GM13977 (cell line): ENCODE measurements around the gene HECA.

ENCODE experiments used
- DNase-seq: peaks from one replicate; pipeline ENCODE4 v3.0.0; 2012; ENCODE audit warnings: low spot score
- in situ Hi-C: fragments of 300-500 bp; cut with MboI; formaldehyde crosslinking; loops from one replicate; pipeline ENCODE4 v1.12.0; 2022; ENCODE audit warnings: low sequenced_read_pairs, low pct_unique_long_range_greater_than_20kb, mixed read lengths, inconsistent platforms; ENCODE audit not compliant: unreplicated experiment
- TF ChIP-seq, protein P1 (sequence below): IDR thresholded peaks from 2 replicates; pipeline ENCODE4 v1.5.1; 2012; ENCODE audit warnings: mild to moderate bottlenecking, control low read depth; ENCODE audit not compliant: insufficient read depth; ENCODE audit errors: extremely low read depth, missing control alignments

The HECA gene

GRCh38 chr6:139186692-139187091 is 51.8 kb downstream of the HECA start:
- in situ Hi-C loops: no loop called here
- no peak for DNase-seq
- TF ChIP-seq, protein P1, sequence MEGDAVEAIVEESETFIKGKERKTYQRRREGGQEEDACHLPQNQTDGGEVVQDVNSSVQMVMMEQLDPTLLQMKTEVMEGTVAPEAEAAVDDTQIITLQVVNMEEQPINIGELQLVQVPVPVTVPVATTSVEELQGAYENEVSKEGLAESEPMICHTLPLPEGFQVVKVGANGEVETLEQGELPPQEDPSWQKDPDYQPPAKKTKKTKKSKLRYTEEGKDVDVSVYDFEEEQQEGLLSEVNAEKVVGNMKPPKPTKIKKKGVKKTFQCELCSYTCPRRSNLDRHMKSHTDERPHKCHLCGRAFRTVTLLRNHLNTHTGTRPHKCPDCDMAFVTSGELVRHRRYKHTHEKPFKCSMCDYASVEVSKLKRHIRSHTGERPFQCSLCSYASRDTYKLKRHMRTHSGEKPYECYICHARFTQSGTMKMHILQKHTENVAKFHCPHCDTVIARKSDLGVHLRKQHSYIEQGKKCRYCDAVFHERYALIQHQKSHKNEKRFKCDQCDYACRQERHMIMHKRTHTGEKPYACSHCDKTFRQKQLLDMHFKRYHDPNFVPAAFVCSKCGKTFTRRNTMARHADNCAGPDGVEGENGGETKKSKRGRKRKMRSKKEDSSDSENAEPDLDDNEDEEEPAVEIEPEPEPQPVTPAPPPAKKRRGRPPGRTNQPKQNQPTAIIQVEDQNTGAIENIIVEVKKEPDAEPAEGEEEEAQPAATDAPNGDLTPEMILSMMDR: no peak

DNA sequence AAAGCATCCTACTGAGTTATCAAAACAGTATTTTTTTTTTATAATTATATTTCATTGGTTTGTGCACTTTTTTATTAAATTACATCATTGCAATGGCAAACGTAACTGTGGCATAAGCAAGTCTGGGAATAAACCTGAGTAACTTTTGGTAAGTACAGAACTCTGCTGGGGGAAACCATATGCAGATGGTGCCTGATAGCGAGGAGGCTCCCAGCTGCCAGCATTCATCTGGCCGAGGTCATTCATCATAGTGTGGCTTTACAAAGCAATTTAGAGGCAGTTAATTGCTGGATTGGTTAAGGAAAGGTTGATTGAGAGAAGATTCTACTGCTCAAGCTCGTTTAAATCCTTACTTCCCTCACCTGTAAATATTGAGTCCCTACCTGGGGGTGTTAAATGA is 52.6 kb downstream of the HECA start:
- DNase-seq: no peak
- TF ChIP-seq, protein P1: no peak

DNA sequence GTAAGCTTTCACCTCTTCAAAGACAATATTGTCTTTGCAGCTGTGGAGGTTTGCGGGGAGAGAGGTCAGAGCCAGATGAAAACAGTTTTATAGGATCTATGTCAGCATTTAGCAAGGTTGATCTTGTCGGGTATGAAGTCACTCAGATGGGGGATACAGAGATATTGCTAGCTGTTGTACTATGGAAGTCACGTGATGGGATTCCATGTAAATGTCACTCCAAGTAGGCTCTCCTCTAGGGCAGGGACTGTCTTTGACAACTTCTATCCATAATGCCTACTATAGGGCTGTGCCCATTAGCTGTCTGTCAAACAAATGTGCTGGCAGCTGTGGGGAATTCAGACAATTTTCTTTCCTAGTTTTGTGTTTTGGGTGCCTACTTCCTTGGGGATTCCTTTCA is 54.8 kb downstream of the HECA start:
- in situ Hi-C loops: no loop called here

More for the DNA sequence above, 52.6 kb downstream of the HECA start:
- in situ Hi-C loops: no loop called here

DNA sequence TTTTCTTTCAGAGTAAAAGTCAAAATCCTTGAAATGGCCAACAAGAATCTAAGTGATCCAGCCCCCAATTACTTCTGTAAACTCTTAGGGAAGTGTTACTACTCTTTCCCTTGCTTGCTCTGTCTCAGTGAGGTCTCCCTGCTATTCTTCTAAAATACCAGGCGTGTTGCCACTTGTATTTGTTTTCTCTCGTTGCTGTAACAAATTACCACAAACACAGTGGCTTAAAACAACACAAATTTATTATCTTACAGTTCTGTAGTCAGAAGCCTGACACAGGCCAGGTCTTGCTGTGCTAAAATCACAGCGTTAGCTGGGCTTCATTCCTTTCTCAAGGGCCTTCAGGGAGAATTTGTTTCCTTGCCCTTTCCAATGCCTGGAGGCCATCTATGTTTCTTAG is 59.9 kb downstream of the HECA start:
- in situ Hi-C loops: no loop called here
- TF ChIP-seq, protein P1: no peak
- DNase-seq: no peak

More for the DNA sequence above, 54.8 kb downstream of the HECA start:
- TF ChIP-seq, protein P1: no peak
- DNase-seq: no peak

DNA sequence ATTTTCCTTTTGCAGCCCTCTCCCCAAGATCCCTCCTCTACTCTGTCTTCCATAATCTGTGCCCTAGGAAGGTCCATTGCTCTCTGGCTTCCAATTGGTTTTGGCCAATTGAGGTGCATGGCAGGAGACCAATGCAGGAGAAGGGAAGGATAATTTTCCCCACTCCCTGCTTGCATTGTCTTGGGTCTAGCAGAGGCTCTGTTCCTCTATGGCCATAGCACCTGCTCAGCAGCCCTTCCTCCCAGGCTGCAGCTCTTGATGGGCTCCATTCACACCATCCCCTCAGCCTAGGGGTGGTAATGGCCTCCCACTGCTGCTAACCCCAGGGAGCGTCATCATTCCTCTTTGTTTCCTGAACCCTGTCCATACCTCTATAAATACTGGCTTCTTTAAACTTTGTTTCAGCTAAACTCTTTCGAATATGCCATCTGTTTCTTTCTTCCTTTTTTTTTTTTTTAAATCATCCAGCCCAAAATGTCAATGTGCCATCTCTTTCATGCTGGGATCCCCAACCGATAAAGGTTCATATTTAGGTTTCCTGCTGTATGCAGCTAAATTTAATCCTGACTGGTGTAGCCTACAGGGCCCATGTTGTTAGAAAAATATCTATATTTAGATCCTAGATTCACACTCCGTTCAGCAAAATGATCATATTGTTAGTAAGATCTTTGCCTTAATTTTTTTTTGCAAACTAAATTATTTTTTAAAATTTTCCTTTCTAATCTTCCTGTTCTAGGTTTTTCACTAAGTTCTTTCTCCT is 63.8 kb downstream of the HECA start:
- TF ChIP-seq, protein P1: no peak
- DNase-seq: no peak
- in situ Hi-C loops: no loop called here

GRCh38 chr6:139201378-139201777 is 66.5 kb downstream of the HECA start:
- no peak for DNase-seq
- in situ Hi-C loops: no loop called here
- TF ChIP-seq, protein P1: no peak

GRCh38 chr6:139204978-139205377 is 70.1 kb downstream of the HECA start:
- TF ChIP-seq, protein P1: no peak
- in situ Hi-C loops: no loop called here

More at GRCh38 chr6:139204978-139205377, 70.1 kb downstream of the HECA start:
- DNase-seq: no peak
